SU-DHL-6 (cell line): Measurements from ENCODE around the gene FUNDC2.

Experiments
- H2AFZ ChIP-seq: fragments of 200-600 bp; sonication (generic); 2 replicates; pipeline ENCODE4 v1.6.1; 2014; ENCODE audit warnings: low read depth, mild to moderate bottlenecking, moderate library complexity, mixed read lengths, antibody characterized with exemption, low read length; ENCODE audit not compliant: severe bottlenecking
- H3F3A ChIP-seq: fragments of 200-600 bp; shearing (Covaris generic); 2 replicates; pipeline ENCODE4 v1.6.0; 2016; ENCODE audit warnings: antibody characterized with exemption, mild to moderate bottlenecking; ENCODE audit not compliant: insufficient read depth
- H3K27ac ChIP-seq: fragments of 200-600 bp; sonication (generic); 2 replicates; pipeline ENCODE4 v1.5.1; 2016; ENCODE audit warnings: low read depth, mild to moderate bottlenecking, low read length, moderate library complexity, mixed read lengths
- H3K27me3 ChIP-seq: fragments of 200-600 bp; sonication (generic), shearing (Covaris generic); 2 replicates; pipeline ENCODE4 v1.6.0; 2014; ENCODE audit warnings: mild to moderate bottlenecking, low read length
- H3K36me3 ChIP-seq: fragments of 200-600 bp; sonication (generic); 2 replicates; pipeline ENCODE4 v1.6.1; 2014; ENCODE audit warnings: mild to moderate bottlenecking, low read length, mixed read lengths
- H3K4me2 ChIP-seq: fragments of 300-600, 200-600 bp; shearing (Covaris generic), sonication (generic); 2 replicates; pipeline ENCODE4 v1.6.0; 2014; ENCODE audit warnings: low read length, low read depth, mild to moderate bottlenecking; ENCODE audit not compliant: poor library complexity, severe bottlenecking
- H3K4me3 ChIP-seq: fragments of 200-600 bp; sonication (generic); 2 replicates; pipeline ENCODE4 v1.5.1; 2014; ENCODE audit warnings: antibody characterized with exemption, low read length, mild to moderate bottlenecking, mixed read lengths; ENCODE audit not compliant: insufficient read depth, poor library complexity, severe bottlenecking
- H3K79me2 ChIP-seq: fragments of 200-600 bp; sonication (generic); 2 replicates; pipeline ENCODE4 v1.6.1; 2014; ENCODE audit warnings: mild to moderate bottlenecking, low read length, moderate library complexity; ENCODE audit not compliant: insufficient read depth
- H3K9ac ChIP-seq: fragments of 200-600 bp; sonication (generic); 2 replicates; pipeline ENCODE4 v1.7.0; 2014; ENCODE audit warnings: mild to moderate bottlenecking, low read length
- H3K9me2 ChIP-seq: fragments of 200-600 bp; sonication (generic); replicated peaks from 2 replicates; pipeline ENCODE4 v1.6.1; 2014; ENCODE audit warnings: low read length; ENCODE audit not compliant: insufficient read depth
- H3K9me3 ChIP-seq: fragments of 200-600 bp; sonication (generic); 2 replicates; pipeline ENCODE4 v1.6.1; 2014; ENCODE audit warnings: low read length, mixed read lengths; ENCODE audit not compliant: insufficient read depth
- H4K20me1 ChIP-seq: fragments of 200-600 bp; sonication (generic); 2 replicates; pipeline ENCODE4 v1.6.1; 2014; ENCODE audit warnings: low read depth, mild to moderate bottlenecking, antibody characterized with exemption, low read length, moderate library complexity, mixed read lengths
- CTCF ChIP-seq: fragments of 200-600 bp; sonication (generic); IDR thresholded peaks from one replicate; pipeline ENCODE4 v1.5.1; 2017; ENCODE audit warnings: antibody characterized with exemption, mild to moderate bottlenecking, low read length, moderate library complexity; ENCODE audit not compliant: insufficient read depth, poor library complexity, severe bottlenecking
- EZH2phosphoT487 ChIP-seq: fragments of 200-600 bp; sonication (generic), shearing (Covaris generic); conservative IDR thresholded peaks from 2 replicates; pipeline ENCODE4 v1.6.1; 2018; ENCODE audit warnings: mild to moderate bottlenecking, antibody characterized with exemption, low read length, moderate library complexity, mixed read lengths

FUNDC2 gene

DNA sequence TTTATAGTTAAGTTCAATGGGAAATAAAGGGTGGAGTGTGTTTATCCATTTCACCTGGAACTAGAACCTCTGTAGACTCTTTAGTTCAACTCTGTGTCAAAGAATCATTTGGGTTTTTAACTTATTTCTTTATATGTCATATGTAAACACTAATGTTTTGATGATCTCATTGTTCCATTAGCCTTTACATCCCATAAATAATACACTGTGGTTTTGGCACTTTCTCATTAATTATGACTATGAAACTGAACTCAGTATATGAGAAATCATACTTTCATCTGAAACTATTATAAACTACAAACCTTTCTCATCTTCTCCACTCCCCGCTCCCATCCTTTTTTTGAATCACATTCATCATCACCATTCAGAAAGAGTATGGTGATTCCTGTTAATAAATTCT, 35.2 kb upstream of the FUNDC2 start:
- Histone ChIP-seq H3K4me2 (no peak overlapping the region), H3K27ac (no peak overlapping the region), H3K9ac (no peak overlapping the region)

DNA sequence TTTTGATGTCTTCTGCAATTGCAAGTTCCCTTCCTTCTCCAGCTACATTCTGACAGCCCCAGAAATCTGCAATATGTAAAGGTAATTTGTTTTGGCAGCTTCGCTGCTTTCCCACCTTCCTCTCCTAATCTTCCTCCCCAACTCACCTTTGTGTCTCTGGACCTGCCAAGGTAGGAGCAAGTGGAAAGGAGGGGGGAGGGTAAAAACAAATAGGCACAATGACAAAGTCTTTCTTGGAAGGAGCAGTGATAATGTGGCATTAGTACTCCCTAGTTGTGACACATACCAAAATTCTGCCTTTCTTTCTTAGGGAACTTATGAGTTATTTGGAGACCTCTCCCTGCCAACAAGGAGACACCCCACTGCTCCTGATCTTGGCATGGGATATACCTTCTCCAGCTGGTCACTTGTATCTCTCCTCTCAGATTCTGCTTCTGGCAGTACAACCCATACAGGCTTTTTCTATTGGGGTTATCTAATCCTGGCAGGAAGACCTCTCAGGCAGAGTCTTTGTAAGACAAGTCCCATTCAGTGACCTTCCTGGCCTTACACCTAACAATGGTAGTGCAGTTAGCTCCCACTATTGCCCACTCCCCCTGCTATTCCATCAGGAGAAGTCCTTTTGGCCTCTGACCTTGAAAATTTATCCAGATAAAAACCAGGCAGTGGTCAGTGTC, 28.3 kb upstream of the FUNDC2 start:
- H3K4me2 ChIP-seq: no peak overlapping the region
- H3K9me3 ChIP-seq: no peaks in the 10 kb centered on the region
- H3K9ac ChIP-seq: no peak overlapping the region
- no peaks in the 10 kb centered on the region for H3K36me3 ChIP-seq
- H4K20me1 ChIP-seq: no peaks in the 10 kb centered on the region
- H3K9me2 ChIP-seq: no peaks in the 10 kb centered on the region
- no peak for TF ChIP-seq EZH2phosphoT487
- no peak for TF ChIP-seq CTCF
- H3K27ac ChIP-seq: no peak overlapping the region
- no peaks in the 10 kb centered on the region for H3K27me3 ChIP-seq
- H3F3A ChIP-seq: no peaks in the 10 kb centered on the region
- no peak overlapping the region for H3K4me3 ChIP-seq
- no peak overlapping the region for H2AFZ ChIP-seq
- H3K79me2 ChIP-seq: no peaks in the 10 kb centered on the region

More for the DNA sequence above, 35.2 kb upstream of the FUNDC2 start:
- no peaks in the 10 kb centered on the region for H3K79me2 ChIP-seq
- no peak overlapping the region for H2AFZ ChIP-seq
- TF ChIP-seq CTCF (no peak), EZH2phosphoT487 (no peak)
- H3K36me3 ChIP-seq: no peaks in the 10 kb centered on the region
- no peaks in the 10 kb centered on the region for H4K20me1 ChIP-seq
- no peaks in the 10 kb centered on the region for H3K9me2 ChIP-seq
- H3K27me3 ChIP-seq: no peaks in the 10 kb centered on the region
- H3K9me3 ChIP-seq: no peaks in the 10 kb centered on the region
- H3F3A ChIP-seq: no peaks in the 10 kb centered on the region
- H3K4me3 ChIP-seq: no peak overlapping the region

GRCh38 chrX:155000841-155001240, 25.8 kb upstream of the FUNDC2 start:
- no peaks in the 10 kb centered on the region for H3K27me3 ChIP-seq
- TF ChIP-seq CTCF (no peak), EZH2phosphoT487 (no peak)
- H3K36me3 ChIP-seq: no peaks in the 10 kb centered on the region
- no peaks in the 10 kb centered on the region for H4K20me1 ChIP-seq
- H3F3A ChIP-seq: no peaks in the 10 kb centered on the region
- H2AFZ ChIP-seq: no peak overlapping the region
- no peak overlapping the region for H3K4me3 ChIP-seq
- no peaks in the 10 kb centered on the region for H3K79me2 ChIP-seq
- H3K9ac ChIP-seq: no peak overlapping the region
- no peaks in the 10 kb centered on the region for H3K9me3 ChIP-seq
- no peak overlapping the region for H3K4me2 ChIP-seq
- no peak overlapping the region for H3K27ac ChIP-seq
- H3K9me2 ChIP-seq: no peaks in the 10 kb centered on the region
